Activated T-cell treated with anti-CD3 and anti-CD28 coated beads, Interleukin-2, amount 50 U/mL, for 4 hours (primary cell): Measurements from ENCODE around the gene PDLIM5. TPM values are rescaled to one million over a fixed set of nuclear protein-coding genes. Genes with fewer than 3 reads are reported as not detected.

Experiments
- ATAC-seq, 2 donors: fragments of 200-7000 bp; cut with Tn5 transposase; one replicate each; pipeline ENCODE4 v1.10.0; 2021
- DNase-seq: peaks from one replicate; pipeline ENCODE4 v3.0.0-alpha.2; 2020
- H3K27me3 Mint-ChIP-seq: one replicate; pipeline ENCODE4 v1.8.0; 2021; ENCODE audit warnings: low read depth, mixed read lengths
- H3K36me3 Mint-ChIP-seq: one replicate; pipeline ENCODE4 v1.8.0; 2022; ENCODE audit warnings: mixed read lengths; ENCODE audit not compliant: insufficient read depth
- H3K4me1 Mint-ChIP-seq: one replicate; pipeline ENCODE4 v1.8.0; 2021; ENCODE audit warnings: low read depth, mixed read lengths
- H3K4me3 Mint-ChIP-seq: one replicate; pipeline ENCODE4 v1.8.0; 2021; ENCODE audit warnings: mild to moderate bottlenecking, moderate library complexity, mixed read lengths
- H3K9me3 Mint-ChIP-seq: one replicate; pipeline ENCODE4 v1.8.0; 2021; ENCODE audit warnings: mixed read lengths
- total RNA-seq, 3 donors: library from RNA; stranded (reverse); gene quantifications; one replicate each; pipeline ENCODE4 v1.2.1, GENCODE V29; 2021

Gene PDLIM5
- total RNA-seq, 3 donors from 2014 or later, result 23.2 to 26.8 (median 25.7) TPM

DNA sequence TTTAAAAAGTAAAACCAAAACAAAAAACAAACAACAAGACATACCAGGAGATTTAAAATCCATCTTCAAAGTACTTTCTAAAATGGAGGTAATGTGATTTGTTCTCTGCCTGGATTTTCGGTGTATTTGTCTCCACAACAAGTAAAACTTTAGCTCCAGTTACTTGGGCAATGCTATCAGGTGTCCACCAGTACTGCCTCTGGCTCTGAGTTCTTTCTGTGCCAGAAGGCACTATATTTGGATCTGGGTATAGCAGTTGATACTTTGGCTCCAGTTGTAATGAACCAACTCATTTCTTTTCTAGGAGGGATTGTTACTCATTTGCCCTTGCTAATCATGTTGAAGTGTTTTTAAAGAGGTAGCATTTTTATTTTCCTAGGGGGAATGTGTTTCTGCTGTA lies 9.5 kb upstream of the PDLIM5 start:
- Mint-ChIP-seq H3K4me1 (no peaks in the 10 kb centered on the region), H3K36me3 (no peaks in the 10 kb centered on the region), H3K27me3 (peaks cover 17% of the 10 kb centered on the region), H3K9me3 (no peaks in the 10 kb centered on the region), H3K4me3 (no peak overlapping the region)
- no peak for ATAC-seq
- no peak for DNase-seq

DNA sequence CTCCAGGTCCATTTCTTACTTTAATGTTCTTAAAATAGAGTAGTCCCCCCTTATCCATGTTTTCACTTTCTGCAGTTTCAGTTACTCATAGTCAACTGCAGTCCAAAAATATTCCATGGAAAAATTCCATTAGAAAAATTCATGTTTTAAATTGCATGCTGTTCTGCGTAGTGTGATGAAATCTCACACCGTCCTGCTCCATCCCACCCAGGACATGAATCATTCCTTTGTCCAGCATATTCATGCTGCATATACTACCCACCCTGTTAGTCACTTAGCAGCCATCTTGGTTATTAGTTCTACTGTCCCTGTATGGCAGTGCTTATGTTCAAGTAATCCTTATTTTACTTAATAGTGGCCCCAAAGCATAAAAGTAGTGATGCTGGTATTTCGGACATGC lies 5.4 kb upstream of the PDLIM5 start:
- no peak overlapping the region for H3K4me3 Mint-ChIP-seq
- H3K27me3 Mint-ChIP-seq, result peaks cover 33% of the 10 kb centered on the region
- ATAC-seq (no peak), DNase-seq (no peak)
- no peaks in the 10 kb centered on the region for H3K9me3 Mint-ChIP-seq
- H3K36me3 Mint-ChIP-seq, result no peaks in the 10 kb centered on the region
- peaks cover 6% of the 10 kb centered on the region for H3K4me1 Mint-ChIP-seq

DNA sequence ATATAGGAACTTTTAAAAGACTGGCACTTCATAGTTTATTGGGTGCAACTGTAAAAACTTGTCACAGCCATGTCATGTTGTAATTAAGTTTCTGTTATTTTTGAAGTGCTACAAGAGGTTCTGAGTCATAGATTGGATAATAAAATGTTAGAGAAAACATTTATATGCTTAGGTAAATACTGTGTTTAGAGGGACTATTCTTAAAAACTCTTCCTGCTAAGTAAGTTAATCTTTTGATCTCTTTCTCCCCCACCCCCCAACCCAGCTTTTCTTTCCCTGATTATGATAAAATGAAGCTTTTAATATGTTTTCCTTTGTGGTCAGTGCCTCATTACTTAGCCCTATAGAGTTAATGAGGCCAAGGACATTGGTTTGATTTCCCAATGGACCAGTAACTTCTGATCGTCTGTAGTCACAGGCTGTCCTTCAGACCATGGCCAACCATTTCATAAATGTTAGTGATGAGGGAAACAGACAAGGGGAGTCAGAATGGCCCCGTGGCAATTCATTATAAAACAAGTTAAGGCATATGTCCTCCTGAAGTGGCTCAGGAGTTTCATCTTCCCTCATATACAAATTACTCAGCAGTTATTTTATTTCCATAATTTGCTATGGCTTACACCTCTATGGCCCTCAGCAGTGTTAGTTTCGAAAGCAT lies 3.9 kb upstream of the PDLIM5 start:
- ATAC-seq (no peak), DNase-seq (no peak)
- Mint-ChIP-seq H3K9me3 (no peaks in the 10 kb centered on the region), H3K27me3 (peaks cover 33% of the 10 kb centered on the region), H3K4me3 (no peak overlapping the region), H3K4me1 (peaks cover 12% of the 10 kb centered on the region), H3K36me3 (no peaks in the 10 kb centered on the region)

DNA sequence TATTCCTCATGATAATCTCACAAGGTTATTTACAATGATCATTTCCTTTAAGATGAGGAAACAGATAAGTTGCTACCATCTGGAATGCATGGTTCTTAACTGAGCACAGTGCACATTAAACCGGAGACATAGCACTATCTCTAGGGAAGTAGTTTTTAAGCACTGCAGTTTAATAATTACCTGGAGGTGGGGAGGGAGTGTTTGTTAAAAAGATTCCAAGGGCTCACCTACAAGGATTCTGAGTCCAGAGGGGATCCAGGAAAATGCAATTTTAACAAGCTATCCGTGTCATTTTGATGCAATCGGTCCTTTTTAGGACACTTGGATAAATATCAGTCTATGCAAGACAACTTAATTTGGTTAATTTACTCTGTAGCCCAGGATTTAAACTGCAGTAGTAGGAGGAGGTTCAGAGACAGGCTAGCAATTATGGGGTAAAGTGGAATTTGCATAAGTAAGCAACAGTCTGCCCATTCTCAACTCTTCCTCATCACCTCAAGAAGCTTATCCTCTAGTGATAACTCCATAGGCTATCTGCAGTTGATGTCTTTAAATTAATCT lies 2.8 kb upstream of the PDLIM5 start:
- DNase-seq, result no peak
- H3K9me3 Mint-ChIP-seq, result no peaks in the 10 kb centered on the region
- H3K36me3 Mint-ChIP-seq, result no peaks in the 10 kb centered on the region
- H3K4me3 Mint-ChIP-seq, result no peak overlapping the region
- H3K27me3 Mint-ChIP-seq, result peaks cover 33% of the 10 kb centered on the region
- no peak for ATAC-seq
- H3K4me1 Mint-ChIP-seq, result peaks cover 21% of the 10 kb centered on the region

DNA sequence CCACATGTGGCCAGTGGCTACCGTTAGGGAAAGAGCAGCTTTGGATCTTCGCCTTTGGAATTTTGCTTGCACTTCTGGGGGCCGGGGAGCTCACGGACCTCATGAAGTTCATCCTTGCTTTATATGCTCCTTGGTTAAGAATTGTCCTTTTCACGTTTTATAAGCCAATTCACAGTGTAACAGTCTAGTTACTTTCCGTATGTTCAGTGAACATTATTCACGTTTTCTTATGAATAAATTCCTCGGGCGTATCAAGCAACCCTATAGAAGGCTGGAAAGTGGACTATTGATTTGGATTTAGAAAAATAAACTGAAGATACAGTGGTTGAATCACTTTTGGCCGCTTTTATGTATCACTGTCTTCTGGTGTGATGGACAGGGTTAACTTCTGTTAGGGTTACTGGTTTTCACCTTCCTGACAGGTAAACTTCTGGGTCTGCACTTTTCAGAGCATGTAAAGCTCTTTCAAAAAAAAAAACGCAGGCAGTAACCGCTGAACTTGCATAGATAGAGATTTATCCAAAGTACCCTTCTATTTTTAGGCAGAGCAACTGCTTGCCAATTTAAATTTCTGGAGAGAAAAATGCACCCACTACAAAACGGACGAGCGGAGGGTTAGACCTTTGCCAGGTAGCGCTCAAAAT lies 569 bp upstream of the PDLIM5 start:
- H3K9me3 Mint-ChIP-seq, result no peaks in the 10 kb centered on the region
- peaks cover 29% of the 10 kb centered on the region for H3K27me3 Mint-ChIP-seq
- peaks cover 34% of the 10 kb centered on the region for H3K4me1 Mint-ChIP-seq
- no peak for DNase-seq
- no peak for ATAC-seq
- H3K36me3 Mint-ChIP-seq, result peaks cover 7% of the 10 kb centered on the region
- H3K4me3 Mint-ChIP-seq, result peak overlapping the region; percentile 90

DNA sequence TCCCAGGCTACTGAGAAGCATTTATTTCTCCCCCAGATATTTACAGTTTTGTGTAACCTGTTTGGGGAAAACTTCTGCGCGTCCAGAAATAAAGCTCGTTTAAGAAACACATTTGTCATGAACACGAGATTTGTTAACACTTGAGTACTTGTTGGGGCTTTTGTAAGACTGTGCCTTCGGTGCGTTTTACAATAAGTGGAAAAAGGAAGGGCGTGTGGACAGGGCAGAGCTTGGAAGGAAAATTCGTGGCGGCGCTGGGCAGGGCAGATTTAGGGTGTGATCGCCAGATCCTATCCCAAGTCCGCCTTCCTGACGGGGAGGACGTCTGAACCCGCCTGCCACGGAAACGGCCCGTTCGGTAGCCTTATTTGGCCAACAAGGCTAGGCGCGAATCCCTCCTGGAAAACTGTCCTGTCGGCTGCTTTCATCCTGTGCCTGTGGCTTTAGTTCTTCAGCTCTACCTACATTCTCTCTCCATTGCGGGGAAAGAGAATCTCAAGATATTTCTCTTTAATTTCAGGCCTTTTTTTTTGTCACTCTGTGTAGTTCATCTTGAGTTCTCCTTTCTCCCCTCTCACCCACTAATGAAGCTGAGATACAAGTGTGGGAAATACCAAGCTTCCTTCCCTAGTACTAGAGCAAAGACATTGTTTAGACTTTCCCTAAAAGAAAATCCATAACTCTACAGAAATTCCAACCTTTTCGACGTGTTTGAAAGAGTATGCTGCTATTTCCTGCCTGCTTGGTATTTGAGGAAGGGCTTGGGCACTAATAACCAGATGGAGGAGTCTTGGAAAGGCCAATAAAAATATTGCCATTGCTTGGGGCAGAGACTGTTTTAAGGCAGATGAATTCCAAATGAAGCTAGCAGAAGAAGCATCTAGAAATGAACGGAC lies 982 bp downstream of the PDLIM5 start:
- DNase-seq (peak; percentile 7), ATAC-seq (no peak)
- peaks cover 16% of the 10 kb centered on the region for H3K27me3 Mint-ChIP-seq
- no peaks in the 10 kb centered on the region for H3K9me3 Mint-ChIP-seq
- H3K4me1 Mint-ChIP-seq, result peaks cover 36% of the 10 kb centered on the region
- H3K36me3 Mint-ChIP-seq, result peaks cover 7% of the 10 kb centered on the region
- peak overlapping the region; percentile 90 for H3K4me3 Mint-ChIP-seq

DNA sequence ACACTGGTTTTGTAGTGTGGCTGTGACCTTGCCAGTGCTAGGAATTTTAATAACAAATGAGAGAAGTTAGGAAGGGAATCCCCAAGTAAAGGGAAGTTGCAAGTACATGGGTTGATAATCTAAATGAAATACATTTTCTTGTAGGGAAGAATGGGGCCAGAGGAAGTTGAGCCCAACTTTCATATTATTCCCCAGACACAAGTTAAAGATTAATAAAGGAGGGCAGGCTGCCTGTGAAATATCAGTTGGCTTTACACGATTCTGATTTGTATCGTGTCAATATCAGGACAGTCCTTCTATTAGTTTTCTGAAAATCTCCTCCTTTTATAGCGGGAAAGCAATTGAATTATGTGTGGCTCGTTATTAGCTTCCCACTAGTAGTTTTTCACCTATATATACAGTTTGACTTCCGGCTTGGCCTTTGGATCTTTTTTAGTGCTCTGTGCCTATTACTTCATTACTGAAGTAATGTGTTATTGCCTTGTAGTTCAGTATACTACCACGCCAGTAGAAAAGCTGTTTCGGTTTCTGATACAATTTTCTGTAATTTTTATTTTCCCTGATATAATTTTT lies 1.7 kb downstream of the PDLIM5 start:
- H3K9me3 Mint-ChIP-seq, result no peaks in the 10 kb centered on the region
- peaks cover 37% of the 10 kb centered on the region for H3K4me1 Mint-ChIP-seq
- peak overlapping the region; percentile 90 for H3K4me3 Mint-ChIP-seq
- ATAC-seq (no peak), DNase-seq (no peak)
- H3K27me3 Mint-ChIP-seq, result peaks cover 9% of the 10 kb centered on the region
- peaks cover 7% of the 10 kb centered on the region for H3K36me3 Mint-ChIP-seq

DNA sequence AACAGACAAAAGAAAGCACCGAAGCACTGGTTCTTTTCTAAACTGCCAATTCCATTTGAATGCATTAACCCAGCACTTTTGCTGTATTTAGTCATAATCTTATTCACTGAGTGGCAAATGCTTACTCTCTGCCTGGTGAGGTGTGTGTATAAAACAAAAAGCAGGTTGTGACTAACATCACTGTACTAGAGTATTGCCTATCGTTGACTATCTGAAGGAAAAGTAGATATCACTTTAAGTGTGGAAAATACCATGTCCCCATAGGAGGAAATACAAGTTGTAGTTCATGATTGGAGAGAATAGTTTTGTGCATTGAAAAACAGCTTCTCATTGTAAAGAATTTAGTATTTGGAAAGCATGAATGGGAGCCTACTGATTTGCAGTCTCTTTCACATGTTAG lies 2.7 kb downstream of the PDLIM5 start:
- Mint-ChIP-seq H3K27me3 (peaks cover 4% of the 10 kb centered on the region), H3K36me3 (peaks cover 7% of the 10 kb centered on the region), H3K4me3 (no peak overlapping the region), H3K4me1 (peaks cover 38% of the 10 kb centered on the region), H3K9me3 (no peaks in the 10 kb centered on the region)
- ATAC-seq (no peak), DNase-seq (no peak)

DNA sequence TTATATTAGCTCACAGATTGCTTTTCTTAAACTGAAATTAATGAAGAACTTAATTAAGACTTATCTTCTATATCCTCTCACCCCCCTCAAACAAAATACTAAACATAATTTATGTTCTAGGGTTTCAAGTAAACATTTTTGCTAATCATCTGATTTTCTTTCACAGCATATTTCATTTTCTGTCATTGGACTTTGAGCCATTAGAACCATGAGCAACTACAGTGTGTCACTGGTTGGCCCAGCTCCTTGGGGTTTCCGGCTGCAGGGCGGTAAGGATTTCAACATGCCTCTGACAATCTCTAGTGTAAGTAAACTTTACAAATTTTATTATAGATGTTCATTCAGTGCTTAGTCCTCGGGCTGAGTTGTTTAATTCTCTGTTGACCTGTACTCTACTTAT lies 3.3 kb downstream of the PDLIM5 start:
- Mint-ChIP-seq H3K9me3 (no peaks in the 10 kb centered on the region), H3K4me1 (peaks cover 42% of the 10 kb centered on the region), H3K27me3 (peaks cover 4% of the 10 kb centered on the region), H3K4me3 (no peak overlapping the region), H3K36me3 (peaks cover 7% of the 10 kb centered on the region)
- DNase-seq, result no peak
- ATAC-seq, result no peak

DNA sequence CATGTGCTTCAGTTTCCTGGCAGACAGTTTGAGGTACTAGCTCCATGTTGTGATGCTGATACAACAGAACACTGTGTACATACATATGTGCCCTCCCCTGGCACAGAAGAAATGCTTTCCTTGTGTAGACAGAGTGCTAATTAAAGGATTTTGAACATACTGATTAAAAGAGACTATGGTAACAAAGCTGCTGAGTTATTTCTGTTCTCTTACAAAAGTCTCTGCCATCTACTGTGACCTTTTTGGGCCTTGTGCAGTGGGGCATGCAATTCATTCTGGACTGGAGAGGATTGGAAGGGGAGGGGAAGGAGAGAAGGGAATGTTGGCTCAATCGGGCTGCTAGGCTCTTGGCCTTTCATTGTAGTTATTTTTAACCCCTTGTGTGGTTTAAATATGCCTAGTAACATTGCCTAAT lies 6.0 kb downstream of the PDLIM5 start:
- Mint-ChIP-seq H3K9me3 (no peaks in the 10 kb centered on the region), H3K4me1 (peaks cover 31% of the 10 kb centered on the region), H3K4me3 (no peak overlapping the region), H3K36me3 (peaks cover 7% of the 10 kb centered on the region), H3K27me3 (no peaks in the 10 kb centered on the region)
- DNase-seq, result no peak
- no peak for ATAC-seq

DNA sequence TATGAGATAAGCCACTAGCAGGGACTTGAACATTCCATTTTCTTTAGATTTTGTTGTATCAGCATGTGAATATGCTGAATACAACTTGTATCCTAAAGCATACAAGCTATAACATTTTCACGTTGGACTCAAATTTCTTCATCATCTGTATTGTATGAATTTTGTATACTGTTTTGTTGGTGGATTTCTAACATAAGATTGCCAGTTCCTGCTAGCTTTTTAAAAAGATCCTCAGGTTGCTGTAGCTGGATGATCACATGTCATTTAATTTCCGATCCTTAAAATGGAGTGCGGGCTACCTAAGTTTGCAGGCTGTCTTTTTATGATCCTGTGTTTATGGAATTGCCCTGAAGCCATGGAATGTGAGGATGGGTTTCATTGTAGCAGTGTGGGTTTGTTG lies 6.9 kb downstream of the PDLIM5 start:
- DNase-seq (no peak), ATAC-seq (no peak)
- Mint-ChIP-seq H3K27me3 (no peaks in the 10 kb centered on the region), H3K4me1 (peaks cover 27% of the 10 kb centered on the region), H3K9me3 (no peaks in the 10 kb centered on the region), H3K36me3 (peaks cover 7% of the 10 kb centered on the region), H3K4me3 (no peak overlapping the region)

DNA sequence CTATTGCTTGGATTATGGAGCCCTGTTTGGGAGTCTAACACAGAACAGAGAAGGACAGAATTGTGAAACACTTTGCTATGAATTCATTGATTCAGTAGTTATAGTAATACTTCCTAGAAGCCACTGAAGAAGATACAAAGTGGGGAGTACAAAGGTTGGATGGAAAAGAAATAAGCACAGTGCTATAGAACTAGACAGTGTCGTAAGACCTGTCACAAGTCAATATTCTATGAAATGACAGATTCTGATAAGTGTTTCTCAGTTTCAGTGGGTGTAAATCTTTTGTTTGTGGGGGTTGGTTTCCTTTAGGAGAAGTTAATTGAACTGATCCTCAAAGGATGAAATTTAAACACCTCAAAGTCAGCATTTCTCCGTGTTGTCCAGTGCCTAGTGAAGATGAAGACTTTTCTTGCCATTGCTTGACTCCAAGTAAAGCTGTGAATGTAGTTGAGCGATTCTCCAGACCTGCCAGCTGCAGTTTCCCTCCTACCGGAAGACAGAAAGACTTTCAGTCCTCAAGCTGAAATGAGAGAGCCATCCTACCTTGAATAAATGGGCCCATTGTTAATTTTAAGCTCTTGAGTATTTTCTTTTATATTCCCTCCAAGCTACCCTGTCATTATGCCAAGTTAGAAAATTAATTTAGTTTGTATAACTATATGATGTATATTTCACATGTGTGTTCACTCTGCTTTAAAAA lies 7.9 kb downstream of the PDLIM5 start:
- no peaks in the 10 kb centered on the region for H3K9me3 Mint-ChIP-seq
- peaks cover 7% of the 10 kb centered on the region for H3K36me3 Mint-ChIP-seq
- no peak overlapping the region for H3K4me3 Mint-ChIP-seq
- H3K27me3 Mint-ChIP-seq, result no peaks in the 10 kb centered on the region
- DNase-seq, result no peak
- peaks cover 22% of the 10 kb centered on the region for H3K4me1 Mint-ChIP-seq
- no peak for ATAC-seq

DNA sequence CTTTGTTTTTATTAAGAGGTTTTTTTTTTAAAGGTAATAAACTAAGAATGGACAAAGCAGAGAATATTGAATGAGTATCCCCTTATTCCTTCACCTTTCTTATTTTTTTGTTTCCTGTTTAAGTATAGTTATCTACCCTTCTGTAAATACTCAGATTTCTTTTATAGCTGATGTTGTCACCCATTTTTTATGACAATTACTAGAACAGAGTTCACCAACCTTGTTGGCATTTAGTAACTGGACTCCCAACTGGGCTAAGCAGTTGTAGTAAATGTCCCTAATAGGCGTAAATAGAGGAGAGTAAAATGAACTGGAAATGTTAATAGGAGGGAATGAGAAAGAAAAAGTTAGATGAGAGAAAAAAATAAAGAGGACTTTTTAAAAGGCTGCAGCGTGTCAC lies 9.8 kb downstream of the PDLIM5 start:
- H3K36me3 Mint-ChIP-seq, result no peaks in the 10 kb centered on the region
- no peak overlapping the region for H3K4me3 Mint-ChIP-seq
- no peaks in the 10 kb centered on the region for H3K9me3 Mint-ChIP-seq
- no peak for DNase-seq
- no peak for ATAC-seq
- H3K27me3 Mint-ChIP-seq, result no peaks in the 10 kb centered on the region
- peaks cover 14% of the 10 kb centered on the region for H3K4me1 Mint-ChIP-seq

DNA sequence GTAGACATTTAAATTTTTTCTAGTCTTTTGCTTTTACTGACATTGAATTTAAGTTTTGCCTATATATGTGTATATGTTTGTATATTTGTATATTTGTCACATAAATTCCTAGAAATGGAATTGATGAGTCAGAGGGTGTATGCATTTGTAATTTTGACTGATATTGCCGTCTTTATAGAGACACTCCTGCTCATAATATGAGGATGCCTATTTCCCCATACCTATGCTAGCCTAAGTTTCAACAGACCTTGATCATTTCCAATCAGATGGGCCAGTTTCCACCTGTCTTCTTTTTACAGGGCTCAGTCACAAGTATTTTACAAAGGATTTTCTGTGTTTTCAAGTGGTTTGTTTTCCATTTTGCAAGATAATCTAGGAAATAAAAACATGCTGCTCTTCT lies 10.8 kb downstream of the PDLIM5 start:
- H3K4me1 Mint-ChIP-seq, result peaks cover 13% of the 10 kb centered on the region
- no peaks in the 10 kb centered on the region for H3K27me3 Mint-ChIP-seq
- ATAC-seq (no peak), DNase-seq (no peak)
- no peak overlapping the region for H3K4me3 Mint-ChIP-seq
- H3K9me3 Mint-ChIP-seq, result no peaks in the 10 kb centered on the region
- no peaks in the 10 kb centered on the region for H3K36me3 Mint-ChIP-seq
